ENCODE data around the gene MOSMO. TPM values are rescaled to one million over a fixed set of nuclear protein-coding genes. Genes with fewer than 3 reads are reported as not detected.

MOSMO gene
- total and polyA plus RNA-seq, 9 of the 15 experiments (the other 6 are each of a cell fraction or from before 2014, with no cell fraction given): 1.9 to 13.3 (median 7.7) TPM

DNA sequence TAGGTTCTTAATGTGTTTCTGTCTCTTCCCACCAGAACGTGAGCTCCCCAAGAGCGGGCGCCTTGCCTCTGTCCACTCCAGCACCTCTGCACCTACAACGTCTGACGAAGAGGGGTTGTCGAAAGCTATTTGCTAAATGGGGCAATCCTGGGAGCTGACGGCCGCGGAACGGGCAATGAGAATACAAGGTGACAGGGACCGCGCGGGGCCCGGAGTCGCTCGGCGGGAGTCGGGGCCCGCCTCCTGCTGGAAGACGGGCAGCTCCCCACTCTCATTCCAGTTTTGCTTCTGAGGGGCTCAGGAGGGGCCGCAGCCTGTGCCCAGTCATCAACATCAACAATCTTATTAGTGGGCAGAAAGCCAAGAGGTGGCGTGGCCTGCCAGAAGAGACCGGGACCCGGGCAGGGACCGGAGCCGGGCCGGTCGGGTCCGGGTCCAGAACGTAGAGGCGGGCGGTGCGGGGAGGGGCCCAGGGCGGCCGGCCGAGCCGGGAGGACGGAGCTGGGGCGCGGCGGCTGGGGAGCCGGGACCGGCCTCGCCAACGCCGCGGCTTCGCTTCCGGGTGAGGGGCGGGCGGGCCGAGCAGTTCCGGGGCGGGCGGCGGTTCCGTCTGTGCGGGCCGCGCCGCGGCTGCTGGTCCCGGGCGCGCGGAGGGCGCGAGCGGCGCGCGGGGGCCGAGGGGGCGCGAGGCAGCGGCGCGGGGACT is at the start of gene MOSMO (continued):
- no peak for TF ChIP-seq KDM4B (IDR thresholded peaks at IDR 0.05; ENCODE audit: borderline replicate concordance in 2 of 2, low read depth in 1 of 2)
- TF ChIP-seq BCL6 (CRISPR knock-in tag; IDR thresholded peaks at IDR 0.05): no peak
- TF ChIP-seq, protein P1, sequence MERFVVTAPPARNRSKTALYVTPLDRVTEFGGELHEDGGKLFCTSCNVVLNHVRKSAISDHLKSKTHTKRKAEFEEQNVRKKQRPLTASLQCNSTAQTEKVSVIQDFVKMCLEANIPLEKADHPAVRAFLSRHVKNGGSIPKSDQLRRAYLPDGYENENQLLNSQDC (CRISPR knock-in tag; IDR thresholded peaks at IDR 0.05): no peak
- TF ChIP-seq, protein P2, sequence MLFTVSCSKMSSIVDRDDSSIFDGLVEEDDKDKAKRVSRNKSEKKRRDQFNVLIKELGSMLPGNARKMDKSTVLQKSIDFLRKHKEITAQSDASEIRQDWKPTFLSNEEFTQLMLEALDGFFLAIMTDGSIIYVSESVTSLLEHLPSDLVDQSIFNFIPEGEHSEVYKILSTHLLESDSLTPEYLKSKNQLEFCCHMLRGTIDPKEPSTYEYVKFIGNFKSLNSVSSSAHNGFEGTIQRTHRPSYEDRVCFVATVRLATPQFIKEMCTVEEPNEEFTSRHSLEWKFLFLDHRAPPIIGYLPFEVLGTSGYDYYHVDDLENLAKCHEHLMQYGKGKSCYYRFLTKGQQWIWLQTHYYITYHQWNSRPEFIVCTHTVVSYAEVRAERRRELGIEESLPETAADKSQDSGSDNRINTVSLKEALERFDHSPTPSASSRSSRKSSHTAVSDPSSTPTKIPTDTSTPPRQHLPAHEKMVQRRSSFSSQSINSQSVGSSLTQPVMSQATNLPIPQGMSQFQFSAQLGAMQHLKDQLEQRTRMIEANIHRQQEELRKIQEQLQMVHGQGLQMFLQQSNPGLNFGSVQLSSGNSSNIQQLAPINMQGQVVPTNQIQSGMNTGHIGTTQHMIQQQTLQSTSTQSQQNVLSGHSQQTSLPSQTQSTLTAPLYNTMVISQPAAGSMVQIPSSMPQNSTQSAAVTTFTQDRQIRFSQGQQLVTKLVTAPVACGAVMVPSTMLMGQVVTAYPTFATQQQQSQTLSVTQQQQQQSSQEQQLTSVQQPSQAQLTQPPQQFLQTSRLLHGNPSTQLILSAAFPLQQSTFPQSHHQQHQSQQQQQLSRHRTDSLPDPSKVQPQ (CRISPR knock-in tag; IDR thresholded peaks at IDR 0.05; ENCODE audit: borderline replicate concordance): no peak
- TF ChIP-seq, protein P3, sequence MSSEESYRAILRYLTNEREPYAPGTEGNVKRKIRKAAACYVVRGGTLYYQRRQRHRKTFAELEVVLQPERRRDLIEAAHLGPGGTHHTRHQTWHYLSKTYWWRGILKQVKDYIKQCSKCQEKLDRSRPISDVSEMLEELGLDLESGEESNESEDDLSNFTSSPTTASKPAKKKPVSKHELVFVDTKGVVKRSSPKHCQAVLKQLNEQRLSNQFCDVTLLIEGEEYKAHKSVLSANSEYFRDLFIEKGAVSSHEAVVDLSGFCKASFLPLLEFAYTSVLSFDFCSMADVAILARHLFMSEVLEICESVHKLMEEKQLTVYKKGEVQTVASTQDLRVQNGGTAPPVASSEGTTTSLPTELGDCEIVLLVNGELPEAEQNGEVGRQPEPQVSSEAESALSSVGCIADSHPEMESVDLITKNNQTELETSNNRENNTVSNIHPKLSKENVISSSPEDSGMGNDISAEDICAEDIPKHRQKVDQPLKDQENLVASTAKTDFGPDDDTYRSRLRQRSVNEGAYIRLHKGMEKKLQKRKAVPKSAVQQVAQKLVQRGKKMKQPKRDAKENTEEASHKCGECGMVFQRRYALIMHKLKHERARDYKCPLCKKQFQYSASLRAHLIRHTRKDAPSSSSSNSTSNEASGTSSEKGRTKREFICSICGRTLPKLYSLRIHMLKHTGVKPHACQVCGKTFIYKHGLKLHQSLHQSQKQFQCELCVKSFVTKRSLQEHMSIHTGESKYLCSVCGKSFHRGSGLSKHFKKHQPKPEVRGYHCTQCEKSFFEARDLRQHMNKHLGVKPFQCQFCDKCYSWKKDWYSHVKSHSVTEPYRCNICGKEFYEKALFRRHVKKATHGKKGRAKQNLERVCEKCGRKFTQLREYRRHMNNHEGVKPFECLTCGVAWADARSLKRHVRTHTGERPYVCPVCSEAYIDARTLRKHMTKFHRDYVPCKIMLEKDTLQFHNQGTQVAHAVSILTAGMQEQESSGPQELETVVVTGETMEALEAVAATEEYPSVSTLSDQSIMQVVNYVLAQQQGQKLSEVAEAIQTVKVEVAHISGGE (CRISPR knock-in tag; IDR thresholded peaks at IDR 0.05): peak; percentile 32 to 91 (median 59); a peak in 4 of 6 replicates
- TF ChIP-seq ATF1 (CRISPR knock-in tag; IDR thresholded peaks at IDR 0.05): no peak
- TF ChIP-seq ATF1 (tag; IDR thresholded peaks at IDR 0.05): peak; percentile 49; the same call in 1 of the 2 replicates
- TF ChIP-seq NR3C1 (CRISPR knock-in tag; IDR thresholded peaks at IDR 0.05): no peak
- no peak; the same call in 1 of the 2 replicates for TF ChIP-seq MTA3 (IDR thresholded peaks at IDR 0.05; ENCODE audit: borderline replicate concordance)
- TF ChIP-seq SIN3B (IDR thresholded peaks at IDR 0.05; ENCODE audit: low read depth): 0 out of 2 replicates have a peak, but pooled peaks have one; percentile 38
- no peak for TF ChIP-seq PHTF2 (CRISPR knock-in tag; IDR thresholded peaks at IDR 0.05)
- no peak for TF ChIP-seq ADNP (tag; IDR thresholded peaks at IDR 0.05)
- TF ChIP-seq, protein P4, sequence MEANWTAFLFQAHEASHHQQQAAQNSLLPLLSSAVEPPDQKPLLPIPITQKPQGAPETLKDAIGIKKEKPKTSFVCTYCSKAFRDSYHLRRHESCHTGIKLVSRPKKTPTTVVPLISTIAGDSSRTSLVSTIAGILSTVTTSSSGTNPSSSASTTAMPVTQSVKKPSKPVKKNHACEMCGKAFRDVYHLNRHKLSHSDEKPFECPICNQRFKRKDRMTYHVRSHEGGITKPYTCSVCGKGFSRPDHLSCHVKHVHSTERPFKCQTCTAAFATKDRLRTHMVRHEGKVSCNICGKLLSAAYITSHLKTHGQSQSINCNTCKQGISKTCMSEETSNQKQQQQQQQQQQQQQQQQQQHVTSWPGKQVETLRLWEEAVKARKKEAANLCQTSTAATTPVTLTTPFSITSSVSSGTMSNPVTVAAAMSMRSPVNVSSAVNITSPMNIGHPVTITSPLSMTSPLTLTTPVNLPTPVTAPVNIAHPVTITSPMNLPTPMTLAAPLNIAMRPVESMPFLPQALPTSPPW (CRISPR knock-in tag; IDR thresholded peaks at IDR 0.05): peak; percentile 76
- TF ChIP-seq CHD4 (IDR thresholded peaks at IDR 0.05; ENCODE audit: insufficient read depth, insufficient replicate concordance, low read depth, low read length, poor library complexity, severe bottlenecking): no peak
- TF ChIP-seq, protein P5, sequence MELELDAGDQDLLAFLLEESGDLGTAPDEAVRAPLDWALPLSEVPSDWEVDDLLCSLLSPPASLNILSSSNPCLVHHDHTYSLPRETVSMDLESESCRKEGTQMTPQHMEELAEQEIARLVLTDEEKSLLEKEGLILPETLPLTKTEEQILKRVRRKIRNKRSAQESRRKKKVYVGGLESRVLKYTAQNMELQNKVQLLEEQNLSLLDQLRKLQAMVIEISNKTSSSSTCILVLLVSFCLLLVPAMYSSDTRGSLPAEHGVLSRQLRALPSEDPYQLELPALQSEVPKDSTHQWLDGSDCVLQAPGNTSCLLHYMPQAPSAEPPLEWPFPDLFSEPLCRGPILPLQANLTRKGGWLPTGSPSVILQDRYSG (tag; conservative IDR thresholded peaks at IDR 0.05; ENCODE audit: low read depth): 0 out of 2 replicates have a peak, but pooled peaks have one; percentile 32
- TF ChIP-seq MEIS2 (IDR thresholded peaks at IDR 0.05; ENCODE audit: partially characterized antibody): no peak
- TF ChIP-seq ARID2 (IDR thresholded peaks at IDR 0.05): no peak
- no peak for TF ChIP-seq POLR2AphosphoS5 (IDR thresholded peaks at IDR 0.05; ENCODE audit: control insufficient read depth, insufficient read depth, low read depth, low read length)
